GM19035 (cell line): ENCODE data around the gene GRIA1.

Experiments
- ATAC-seq: cut with Tn5 transposase; IDR thresholded peaks from one replicate; pipeline ENCODE4 v1.9.1; 2021; ENCODE audit not compliant: unreplicated experiment

GRIA1 gene

DNA sequence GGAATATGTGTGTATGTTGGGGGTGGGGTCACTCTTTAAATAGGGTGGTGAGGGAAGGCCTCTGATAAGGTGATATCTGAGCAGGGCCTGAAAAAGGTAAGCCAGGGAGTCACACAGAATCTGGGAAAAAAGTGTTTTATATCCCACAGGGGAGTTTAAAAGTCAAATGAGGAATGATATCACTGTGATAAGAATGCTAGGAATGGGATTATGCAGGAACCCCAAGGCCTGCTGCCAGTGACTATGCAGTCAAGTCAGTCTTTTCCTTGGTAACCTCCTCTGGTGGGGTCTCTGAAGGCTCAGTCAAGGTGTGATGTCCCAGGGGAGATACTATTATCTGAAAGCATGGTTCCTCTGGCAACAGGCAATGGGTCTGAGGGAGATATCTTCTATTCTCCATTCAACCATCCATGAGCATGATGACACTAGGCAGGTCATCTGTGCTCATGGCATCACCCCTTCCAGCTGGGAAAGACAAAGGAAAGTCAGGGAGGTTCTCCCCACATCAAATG is 53.5 kb downstream of the GRIA1 start:
- no peak for ATAC-seq

DNA sequence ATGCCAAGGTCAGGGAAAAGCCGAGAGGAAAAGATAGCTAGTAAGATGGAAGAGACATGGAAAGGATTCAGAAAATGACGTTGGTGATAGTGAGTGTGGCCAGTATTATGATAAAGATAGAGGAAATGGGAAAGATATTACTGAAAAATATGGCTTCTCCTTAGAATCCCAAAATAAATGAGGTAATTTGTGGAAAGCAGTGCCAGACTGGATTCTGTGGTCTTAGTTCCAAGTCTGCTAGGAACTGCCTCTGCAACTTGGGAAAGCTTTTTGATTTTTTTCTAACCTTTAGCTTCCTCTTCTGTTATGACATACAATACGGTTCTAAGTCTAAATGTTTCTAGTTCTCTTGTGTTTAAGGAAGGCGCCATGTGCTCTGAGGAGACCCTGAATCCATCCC is 54.2 kb downstream of the GRIA1 start:
- ATAC-seq = no peak

DNA sequence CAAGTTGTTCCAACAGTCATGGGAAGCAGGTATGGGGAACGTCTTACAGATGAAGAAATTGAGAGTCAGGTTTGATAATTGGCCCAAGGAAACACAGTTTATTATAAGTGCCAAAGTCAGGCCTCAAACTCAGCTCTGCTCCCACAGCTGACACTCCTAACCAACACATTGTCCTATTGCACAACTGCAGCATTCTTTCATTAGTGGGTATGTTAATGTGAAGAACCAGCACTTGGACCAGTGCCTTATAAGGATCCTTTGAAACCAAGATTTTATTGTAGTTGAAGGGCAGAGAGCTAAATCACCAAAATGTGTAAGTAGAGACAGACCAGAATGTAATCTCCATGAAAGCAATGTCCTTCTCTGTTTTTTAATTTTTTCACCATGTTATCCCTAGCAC is 56.1 kb downstream of the GRIA1 start:
- ATAC-seq = no peak

DNA sequence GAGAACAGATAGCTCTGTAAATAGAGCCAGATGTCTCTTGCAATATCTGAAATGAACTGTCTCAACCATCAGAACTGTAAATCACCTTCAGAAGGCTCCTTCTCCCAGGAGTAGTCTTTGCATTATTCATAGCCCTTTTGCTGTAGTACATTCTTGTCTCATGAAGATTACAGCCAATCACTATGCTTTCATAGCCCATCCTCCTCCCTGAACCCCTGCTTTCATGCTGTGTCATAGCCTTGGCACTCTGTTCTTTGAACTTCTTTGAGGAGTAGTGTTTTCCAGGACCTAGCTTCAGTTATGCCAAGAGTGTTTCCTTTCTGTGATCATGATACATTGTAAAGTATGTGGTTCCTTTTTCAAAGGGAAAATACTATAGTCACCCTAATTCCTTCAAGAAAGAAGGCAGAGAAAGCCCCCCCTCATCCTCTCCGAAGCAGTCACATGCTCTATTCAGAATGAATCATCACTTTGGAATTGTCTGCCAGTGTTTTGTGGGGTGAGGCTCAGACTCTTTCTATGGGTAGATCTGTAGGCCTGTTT is 61.1 kb downstream of the GRIA1 start:
- no peak for ATAC-seq

DNA sequence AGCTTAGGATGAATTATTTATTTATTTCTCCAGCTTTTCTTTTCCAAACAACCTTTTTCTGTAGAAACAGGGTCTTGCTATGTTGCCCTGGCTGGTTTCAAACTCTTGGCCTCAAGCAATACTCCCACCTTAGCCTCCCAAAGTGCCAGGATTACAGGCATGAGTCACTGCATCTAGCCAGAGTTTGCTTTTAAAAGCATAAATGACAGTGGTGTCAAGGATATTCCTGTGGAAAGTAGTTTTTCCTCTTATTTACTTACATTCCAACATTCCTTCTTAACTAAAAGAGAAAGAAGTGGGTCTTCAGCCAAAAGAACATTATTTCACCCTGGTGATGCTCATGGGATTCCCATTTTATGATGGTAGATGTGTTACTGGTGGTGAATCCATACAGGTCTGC is 62.4 kb downstream of the GRIA1 start:
- no peak for ATAC-seq

DNA sequence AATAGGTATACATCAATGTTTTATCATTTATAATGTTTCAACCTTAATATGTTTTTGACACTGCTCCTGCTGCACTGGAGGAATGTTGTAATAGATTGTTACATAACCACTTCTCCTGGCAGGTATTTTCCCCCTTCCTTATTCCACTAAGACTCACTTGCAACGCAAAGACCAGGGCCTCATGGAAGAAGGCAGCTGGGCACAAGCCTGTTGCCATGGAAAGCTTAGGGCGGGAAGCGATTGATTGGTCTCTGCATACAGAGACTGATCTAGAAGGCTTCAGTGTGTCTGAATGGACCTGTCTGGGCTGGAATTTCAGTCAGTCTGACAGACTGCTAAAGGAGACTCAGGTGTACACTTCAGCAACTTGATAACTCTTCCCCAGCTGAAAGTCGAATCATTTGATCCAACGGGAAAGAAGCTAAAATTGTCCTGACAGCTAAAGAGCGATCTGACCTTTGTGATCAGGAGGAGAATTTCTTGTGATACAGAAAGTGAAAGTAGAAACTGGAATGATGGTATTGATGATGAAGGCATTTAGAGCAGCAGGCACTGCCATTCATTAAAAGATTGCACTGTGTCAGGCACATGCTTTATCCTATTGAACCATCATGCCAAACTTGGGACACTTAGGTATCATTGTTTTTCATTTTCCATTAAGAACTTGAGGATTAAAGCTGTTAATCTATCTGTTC is 65.1 kb downstream of the GRIA1 start:
- no peak for ATAC-seq

DNA sequence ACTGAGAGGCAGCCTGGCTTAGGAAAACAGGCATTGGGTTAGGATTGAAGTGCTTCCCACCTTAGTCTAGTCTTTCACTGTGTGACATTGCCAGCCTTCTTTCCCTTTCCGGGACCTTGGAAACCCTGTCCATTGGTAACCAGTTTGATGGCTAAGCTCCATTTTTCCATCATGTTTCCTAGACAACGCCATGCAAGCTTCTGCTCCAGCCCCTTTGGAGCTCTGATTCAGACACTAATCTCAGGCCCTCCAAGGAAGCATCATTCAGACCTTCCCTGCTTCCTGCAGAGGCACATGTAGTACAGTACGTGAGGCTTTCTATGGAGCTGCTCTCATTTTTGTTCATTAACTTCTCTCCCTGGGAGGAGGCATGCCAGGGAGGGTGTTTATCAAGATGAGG is 68.5 kb downstream of the GRIA1 start:
- no peak for ATAC-seq

DNA sequence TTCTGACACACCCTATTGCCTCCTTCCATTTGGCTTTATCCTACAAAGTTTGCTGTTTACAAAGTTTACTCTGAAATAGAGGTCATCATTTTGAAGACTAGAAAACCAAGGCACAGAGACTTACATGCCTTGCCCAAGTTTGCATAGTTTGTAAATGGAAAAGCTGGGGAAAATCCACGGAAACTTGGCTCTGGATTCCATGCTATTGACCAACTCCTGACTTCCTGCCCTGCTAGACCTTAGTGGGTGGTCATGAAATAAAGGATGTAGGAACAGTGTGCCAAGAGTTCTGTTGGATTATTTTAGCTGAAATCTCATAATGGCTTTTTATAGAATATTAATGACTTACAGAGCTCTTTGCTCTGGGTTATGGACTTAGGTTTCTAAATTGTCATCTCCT is 69.5 kb downstream of the GRIA1 start:
- no peak for ATAC-seq

DNA sequence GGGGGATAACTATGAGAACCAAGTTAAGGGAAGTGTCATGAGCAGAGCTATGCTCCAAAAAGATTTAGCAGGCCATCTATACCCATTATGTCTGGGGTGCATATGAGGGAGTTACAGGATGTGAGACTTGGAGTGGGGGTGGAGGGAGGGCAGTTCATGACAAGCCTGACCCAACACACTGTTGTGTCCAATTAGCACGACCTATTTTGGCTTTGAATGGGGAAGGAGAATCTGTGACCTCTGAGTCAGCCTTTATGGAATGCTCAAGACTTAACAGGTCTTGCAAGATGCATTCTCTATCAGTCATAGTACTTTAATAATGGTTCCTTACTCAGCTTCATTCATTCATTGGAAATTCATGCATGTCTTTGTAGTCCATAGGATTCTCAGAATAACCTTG is 71.7 kb downstream of the GRIA1 start:
- no peak for ATAC-seq

DNA sequence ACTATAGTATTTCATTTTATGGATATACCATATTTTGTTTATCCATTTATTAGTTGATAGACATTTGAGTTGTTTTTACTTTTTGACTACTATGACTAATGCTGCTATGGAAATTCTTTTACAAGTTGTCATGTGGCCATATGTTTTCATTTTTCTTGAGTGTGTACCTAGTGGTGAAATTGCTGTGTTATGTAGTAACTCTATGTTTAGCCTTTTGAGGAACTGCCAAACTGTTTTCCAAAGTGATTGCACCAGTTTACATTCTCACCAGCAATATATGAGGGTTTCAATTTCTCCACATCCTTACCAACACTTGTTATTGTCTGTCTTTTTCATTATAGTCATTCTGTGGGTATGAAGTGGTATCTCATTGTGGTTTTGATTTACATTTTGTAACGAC is 75.4 kb downstream of the GRIA1 start:
- ATAC-seq = no peak

DNA sequence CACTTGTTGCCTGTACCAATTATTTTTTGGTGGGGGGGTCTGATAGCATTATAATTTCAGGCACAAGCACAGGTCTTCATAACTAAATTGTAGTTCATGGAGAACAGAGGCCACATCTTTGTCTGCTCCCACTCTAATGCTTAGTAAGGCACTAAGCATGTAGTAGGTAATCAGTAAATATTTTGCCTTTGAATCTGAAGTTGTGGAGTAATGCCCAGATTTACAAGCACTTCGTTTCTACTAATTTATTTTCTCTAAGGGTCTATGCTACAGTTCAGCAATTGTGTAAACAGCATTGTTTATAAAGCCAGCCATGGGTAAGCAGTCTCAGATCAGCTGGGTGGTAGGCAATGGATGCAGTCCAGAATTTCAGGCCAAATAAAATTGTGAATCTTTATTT is 78.6 kb downstream of the GRIA1 start:
- no peak for ATAC-seq

DNA sequence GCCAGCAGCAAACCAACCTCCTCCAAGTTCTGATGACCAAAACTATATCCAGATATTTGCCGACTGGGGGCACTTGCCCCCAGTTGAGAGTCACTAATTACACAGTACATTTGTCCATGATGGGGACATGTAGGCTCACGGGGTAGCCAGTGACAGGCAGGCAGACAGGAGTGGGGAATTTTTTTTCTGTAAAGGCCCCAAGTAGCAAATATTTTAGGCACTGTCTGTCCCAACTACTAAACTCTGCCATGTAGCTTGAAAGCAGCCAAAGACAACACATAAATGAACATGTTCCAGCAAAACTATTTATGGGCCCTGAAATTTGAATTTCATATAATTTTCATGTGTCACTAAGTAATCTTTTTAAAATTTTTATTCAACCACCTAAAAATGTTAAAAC is 80.7 kb downstream of the GRIA1 start:
- no peak for ATAC-seq

DNA sequence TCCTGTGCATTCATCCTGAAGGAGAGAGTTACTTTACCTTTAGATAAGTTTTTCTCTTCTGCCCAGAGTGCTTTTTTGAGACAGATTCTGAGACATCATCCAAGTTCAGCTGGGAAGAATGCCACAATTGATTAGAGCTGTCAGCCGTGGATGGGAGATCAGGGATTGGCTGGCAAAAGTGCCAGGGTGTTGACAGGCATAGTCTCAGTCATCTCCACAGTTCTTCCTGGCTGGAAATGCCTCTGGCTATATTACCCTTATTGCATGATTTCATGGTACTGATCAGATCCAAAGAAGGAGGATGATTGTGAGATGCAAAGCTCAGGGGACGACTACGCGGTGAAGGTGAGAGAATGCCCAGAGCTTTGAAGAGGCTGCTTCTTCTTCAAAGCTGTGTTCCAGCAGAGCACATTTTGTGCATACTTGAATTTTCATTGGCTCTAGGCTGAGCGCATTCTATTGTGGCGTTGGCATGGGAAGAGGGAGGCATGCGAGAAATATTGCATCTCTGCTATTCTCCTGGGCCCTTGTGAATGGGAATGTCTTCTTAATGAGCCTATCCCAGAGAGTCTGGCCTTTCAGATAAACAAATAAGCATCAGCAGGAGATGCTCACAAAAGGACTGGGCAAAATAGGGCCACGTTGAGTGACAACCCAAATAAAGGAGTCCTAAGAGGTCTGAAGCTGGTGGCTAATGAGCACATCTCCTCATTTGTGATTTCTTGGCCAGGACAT is 82.1 kb downstream of the GRIA1 start:
- ATAC-seq = no peak

DNA sequence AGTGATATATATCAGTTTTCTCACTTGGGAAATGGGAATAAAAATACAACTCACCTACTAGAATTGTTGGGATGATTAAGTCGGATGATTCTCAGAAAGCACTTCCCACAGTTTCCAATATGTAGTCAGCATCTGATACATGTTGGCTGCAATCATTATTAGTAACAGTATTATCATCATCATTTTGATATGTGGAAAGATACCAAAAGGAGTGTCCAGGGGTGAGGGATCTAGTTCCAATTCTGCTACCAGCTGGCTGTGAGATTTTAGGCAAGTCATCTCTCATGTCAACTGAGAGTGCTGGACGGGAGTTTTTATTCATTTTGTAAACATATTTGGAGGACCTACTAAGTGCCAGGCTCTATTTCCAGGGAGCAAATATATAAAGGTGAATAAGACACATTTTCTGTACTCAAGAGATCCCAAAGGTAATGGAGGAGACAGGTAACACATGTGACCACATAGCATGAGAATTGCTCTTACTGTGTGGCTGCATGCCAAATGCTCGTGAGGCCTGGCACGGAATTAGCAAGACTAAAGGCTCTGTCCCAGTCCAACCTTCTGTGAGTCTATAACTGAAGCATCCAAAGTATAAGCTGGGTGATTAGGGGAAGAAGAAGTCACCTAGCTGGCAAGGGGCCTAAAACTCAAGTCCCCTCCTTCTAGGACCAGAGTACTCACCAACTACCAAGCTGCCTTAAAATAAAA is 83.0 kb downstream of the GRIA1 start:
- no peak for ATAC-seq

DNA sequence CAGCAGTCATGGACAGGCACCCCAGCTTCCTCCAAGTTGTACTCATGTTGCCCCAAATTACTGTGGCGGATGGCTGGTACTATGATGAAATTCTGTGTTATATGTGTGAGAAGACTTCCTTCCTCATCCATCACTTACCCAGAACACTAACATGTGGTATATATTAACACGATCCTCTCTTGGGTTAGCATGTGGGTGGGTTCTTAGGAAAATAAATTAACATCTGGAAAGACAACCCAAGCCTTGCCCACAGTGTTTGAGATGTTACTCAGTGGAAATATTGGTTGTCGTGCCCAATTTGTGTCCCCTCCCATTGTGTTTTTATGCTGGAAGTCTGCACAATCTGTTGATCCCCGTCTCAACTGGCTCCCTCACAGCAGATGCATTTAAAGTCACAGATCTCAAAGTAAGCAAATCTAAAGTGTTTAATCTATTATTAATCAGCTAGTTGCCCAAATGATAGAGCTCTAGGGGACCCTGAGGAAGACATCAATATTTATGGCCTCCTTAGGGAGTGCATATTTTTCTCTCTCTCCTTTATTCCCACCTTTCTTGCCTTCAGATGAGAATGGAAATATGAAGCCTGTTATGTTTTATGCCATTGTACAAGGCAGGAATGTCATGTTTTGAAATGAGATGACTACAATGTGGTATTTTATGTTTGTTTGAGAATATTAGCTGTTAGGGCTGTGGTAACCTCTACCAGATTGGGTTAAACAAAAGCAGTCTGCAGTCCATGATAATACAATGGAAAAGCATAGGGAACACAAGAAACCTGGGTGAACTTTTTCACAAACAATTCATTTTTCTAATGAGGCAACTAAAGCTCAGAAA is 93.9 kb downstream of the GRIA1 start:
- ATAC-seq = no peak

DNA sequence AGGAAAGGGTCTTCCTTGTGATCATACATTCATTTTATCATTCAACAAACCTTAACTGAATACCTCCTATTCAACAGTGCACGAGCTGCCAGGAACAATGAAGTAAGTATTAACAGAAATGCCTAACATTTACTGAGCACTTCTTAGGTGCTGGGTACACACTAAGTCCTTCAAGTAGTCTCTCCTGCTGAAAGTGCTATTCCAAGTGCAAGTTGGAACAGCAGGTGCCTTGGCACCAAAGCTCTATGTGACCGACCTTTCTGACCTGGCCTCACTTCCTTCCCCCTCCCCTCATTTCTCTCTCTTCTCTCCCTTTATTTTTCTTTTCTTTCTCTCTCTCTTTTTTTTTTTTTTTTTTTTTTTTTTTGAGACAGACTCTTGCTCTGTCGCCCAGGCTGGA is 94.5 kb downstream of the GRIA1 start:
- ATAC-seq = no peak

DNA sequence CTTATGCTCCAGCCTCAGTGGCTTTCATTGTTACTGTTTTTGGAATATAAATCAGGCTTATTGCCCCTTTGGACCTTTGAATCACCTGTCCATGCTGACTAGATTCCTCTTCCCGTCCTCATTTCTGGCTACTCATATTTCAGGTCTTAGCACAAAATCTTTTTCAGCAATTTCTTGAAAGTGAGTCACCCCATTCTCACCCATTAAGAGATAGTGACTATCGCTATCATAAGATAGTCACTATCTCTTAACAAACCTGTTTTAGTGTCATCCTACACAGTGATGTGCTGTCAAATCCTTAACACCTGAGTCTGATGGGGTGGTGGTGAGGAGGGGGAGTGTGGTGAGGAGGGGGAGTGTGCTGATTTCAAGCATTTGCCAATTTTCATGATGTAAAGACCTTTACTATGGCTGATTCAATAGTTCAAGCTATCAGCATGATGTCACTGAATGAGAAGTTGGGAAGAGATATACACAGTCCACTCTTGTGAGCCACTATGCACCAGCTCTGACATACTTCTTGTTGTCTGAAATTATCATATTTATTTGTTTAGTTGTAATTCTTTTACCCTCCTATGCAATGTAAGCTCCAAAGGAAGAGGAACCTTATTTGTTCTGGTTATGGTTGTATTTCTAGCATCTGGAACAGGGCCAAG is 95.3 kb downstream of the GRIA1 start:
- ATAC-seq = no peak

DNA sequence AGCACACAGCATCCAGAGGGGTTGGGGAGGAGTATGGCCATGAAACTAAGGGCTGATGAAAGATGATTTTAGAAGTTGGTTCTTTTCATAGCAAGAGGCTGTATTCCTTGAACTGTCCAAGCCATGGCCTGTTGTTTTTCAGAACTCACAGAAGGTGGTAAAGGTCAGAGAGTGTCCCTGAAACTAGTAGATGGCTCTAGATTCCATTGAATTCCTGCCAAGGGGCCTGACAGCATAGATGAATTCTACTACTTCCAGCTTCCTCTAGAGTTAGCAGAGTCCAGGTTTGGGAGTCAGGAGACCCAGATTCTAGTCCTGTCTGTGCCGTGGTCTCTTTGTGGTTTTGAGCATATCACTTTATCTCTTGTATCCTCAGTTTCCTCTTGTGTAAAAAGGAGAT is 101.6 kb downstream of the GRIA1 start:
- ATAC-seq = no peak

DNA sequence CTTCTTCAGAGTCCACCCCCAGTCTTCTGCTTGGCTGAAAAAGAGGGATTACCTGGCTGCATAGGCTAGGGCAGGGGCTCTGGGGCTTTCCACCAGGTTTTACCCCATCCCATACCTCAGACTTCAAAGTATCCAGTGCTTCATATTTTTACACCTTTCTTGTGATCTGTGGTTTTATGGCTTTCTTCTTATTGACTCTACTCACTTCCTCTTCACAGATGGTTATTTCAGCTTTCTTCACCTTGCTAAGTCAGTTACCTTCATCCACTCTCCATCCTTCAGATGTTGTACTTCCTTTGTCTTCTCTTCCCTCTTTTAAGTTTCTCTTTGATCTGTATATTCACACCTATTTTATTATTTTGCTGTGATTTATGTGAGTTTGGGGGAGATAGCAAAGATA is 104.3 kb downstream of the GRIA1 start:
- no peak for ATAC-seq

DNA sequence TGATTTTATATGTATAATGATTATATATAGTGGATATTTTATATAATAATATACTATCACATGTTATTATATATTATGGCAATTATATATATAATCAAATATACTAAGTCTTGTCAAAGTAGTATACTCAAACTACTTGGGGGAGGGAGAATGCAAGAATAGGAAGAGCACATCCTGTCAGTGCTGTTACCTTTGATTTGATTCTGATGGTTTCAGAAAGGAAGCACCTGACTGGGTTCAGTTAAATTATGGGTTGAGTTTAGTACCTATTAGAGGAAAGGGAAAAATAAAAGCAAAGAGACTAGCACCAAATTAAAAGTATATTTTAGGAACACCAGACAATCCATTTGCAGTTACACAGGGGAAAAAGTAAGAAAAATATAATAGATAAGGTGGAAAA is 107.6 kb downstream of the GRIA1 start:
- no peak for ATAC-seq
